ENCODE data around the gene MGMT.

DNA sequence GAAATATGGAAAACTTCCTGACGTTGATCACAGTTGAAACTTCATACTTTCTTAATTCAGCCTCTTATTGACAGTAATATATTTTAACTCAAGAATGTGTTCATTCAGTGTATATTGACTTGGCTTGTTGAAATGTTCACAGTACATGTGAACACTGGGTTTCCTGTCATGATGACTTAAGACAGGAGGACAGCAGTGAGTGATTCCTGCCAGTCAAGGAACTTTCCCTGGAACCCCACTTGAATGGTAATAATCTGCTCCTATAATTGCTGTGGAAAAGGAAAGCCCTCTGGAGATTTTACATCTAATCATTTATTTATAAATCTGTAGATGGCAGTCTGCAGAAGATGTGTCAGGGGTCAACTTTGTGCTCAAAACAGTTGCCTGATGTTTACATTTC lies 216.5 kb downstream of the MGMT start:
- TF ChIP-seq, protein P1, sequence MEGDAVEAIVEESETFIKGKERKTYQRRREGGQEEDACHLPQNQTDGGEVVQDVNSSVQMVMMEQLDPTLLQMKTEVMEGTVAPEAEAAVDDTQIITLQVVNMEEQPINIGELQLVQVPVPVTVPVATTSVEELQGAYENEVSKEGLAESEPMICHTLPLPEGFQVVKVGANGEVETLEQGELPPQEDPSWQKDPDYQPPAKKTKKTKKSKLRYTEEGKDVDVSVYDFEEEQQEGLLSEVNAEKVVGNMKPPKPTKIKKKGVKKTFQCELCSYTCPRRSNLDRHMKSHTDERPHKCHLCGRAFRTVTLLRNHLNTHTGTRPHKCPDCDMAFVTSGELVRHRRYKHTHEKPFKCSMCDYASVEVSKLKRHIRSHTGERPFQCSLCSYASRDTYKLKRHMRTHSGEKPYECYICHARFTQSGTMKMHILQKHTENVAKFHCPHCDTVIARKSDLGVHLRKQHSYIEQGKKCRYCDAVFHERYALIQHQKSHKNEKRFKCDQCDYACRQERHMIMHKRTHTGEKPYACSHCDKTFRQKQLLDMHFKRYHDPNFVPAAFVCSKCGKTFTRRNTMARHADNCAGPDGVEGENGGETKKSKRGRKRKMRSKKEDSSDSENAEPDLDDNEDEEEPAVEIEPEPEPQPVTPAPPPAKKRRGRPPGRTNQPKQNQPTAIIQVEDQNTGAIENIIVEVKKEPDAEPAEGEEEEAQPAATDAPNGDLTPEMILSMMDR (IDR thresholded peaks at IDR 0.05) = no peak
- TF ChIP-seq POLR2A (IDR thresholded peaks at IDR 0.05) = no peak

Measured in testis (tissue), 2 donors.